ENCODE results near the gene RAB6B. TPM values are rescaled to one million over a fixed set of nuclear protein-coding genes. Genes with fewer than 3 reads are reported as not detected.

RAB6B gene
- total RNA-seq, 1 experiment from 2014 or later, result 0.52 TPM

- TF ChIP-seq EZH2 (IDR thresholded peaks at IDR 0.05; ENCODE audit: low read depth) (no peak), CTCF (conservative IDR thresholded peaks at IDR 0.05) (no peak)
- Histone ChIP-seq H4K20me1 (ENCODE audit: insufficient read depth) (no peaks in the 10 kb centered on the region), H3K4me3 (no peak overlapping the region), H2AFZ (no peak overlapping the region), H3K36me3 (ENCODE audit: low read depth) (no peaks in the 10 kb centered on the region), H3K9me2 (ENCODE audit: insufficient read depth) (no peaks in the 10 kb centered on the region), H3K27me3 (ENCODE audit: insufficient read depth, low read depth) (peaks cover 26% of the 10 kb centered on the region), H3F3A (ENCODE audit: insufficient read depth, low read depth) (no peaks in the 10 kb centered on the region), H3K4me1 (replicated peaks; ENCODE audit: insufficient read depth) (no peaks in the 10 kb centered on the region), H3K79me2 (ENCODE audit: low read depth) (no peaks in the 10 kb centered on the region), H3K4me2 (no peak overlapping the region), H3K9me3 (ENCODE audit: insufficient read depth, low read depth) (no peaks in the 10 kb centered on the region), H3K27ac (no peak overlapping the region)
- no peak for DNase-seq
- BruUV-seq (replicated peaks), result no TSS peak
- POLR2A ChIA-PET (ENCODE audit: unreplicated experiment), result no interaction called here
- CTCF ChIA-PET, result no interaction called here
- intact Hi-C loops (cut with micrococcal nuclease; ENCODE audit: unreplicated experiment), result no loop called here
Observed at GRCh38 chr3:133842158-133842557, 53.5 kb downstream of the RAB6B start.

DNA sequence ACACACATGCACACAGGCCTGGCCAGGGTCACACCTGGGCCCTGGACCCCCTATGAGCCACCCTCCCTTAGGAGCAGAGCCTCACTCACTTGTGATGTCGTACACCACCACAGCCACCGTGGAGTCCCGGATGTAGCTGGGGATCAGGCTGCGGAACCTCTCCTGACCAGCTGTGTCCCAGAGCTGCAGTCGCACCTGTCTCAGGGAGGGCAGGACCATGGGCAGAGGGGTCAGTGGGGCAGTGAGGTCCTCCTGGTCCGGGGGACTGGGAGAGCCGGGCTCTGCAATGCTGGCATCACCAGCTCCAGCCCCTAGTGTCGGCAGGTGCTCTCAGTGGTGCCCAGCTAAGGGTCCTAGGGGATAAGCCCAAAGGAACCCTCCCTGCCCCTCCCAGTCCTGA is 54.5 kb downstream of the RAB6B start:
- H2AFZ ChIP-seq, result no peak overlapping the region
- no peaks in the 10 kb centered on the region for H3K36me3 ChIP-seq (ENCODE audit: low read depth)
- no peaks in the 10 kb centered on the region for H3K79me2 ChIP-seq (ENCODE audit: low read depth)
- no peaks in the 10 kb centered on the region for H3F3A ChIP-seq (ENCODE audit: insufficient read depth, low read depth)
- intact Hi-C loops (cut with micrococcal nuclease; ENCODE audit: unreplicated experiment), result no loop called here
- no peaks in the 10 kb centered on the region for H4K20me1 ChIP-seq (ENCODE audit: insufficient read depth)
- no peaks in the 10 kb centered on the region for H3K9me3 ChIP-seq (ENCODE audit: insufficient read depth, low read depth)
- H3K4me3 ChIP-seq, result no peak overlapping the region
- no peak for DNase-seq
- POLR2A ChIA-PET (ENCODE audit: unreplicated experiment), result no interaction called here
- no TSS peak for BruUV-seq (replicated peaks)
- no peaks in the 10 kb centered on the region for H3K9me2 ChIP-seq (ENCODE audit: insufficient read depth)
- TF ChIP-seq EZH2 (IDR thresholded peaks at IDR 0.05; ENCODE audit: low read depth) (no peak), CTCF (conservative IDR thresholded peaks at IDR 0.05) (no peak)
- H3K4me1 ChIP-seq (replicated peaks; ENCODE audit: insufficient read depth), result no peaks in the 10 kb centered on the region
- no peak overlapping the region for H3K27ac ChIP-seq
- H3K27me3 ChIP-seq (ENCODE audit: insufficient read depth, low read depth), result peaks cover 27% of the 10 kb centered on the region
- H3K4me2 ChIP-seq, result no peak overlapping the region
- CTCF ChIA-PET, result no interaction called here

DNA sequence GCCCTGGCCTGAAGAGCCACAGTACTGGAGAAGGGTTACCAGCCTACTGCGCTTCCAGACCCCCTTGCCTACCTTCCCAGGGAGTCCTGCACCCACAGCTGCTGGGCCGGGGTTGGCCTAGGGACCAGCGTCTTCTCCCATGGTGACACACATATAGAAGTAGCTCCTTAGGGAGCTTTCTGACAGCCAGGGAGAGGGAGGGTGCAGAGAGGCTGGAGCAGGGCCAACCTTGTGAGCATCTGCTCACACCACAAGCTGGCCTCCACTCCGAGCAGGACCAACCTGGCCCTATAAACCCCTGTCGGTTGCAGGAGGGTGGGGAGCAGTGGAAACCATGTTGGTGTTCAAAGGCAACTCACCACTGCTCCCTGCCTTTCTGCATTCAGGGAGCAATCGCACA is 54.9 kb downstream of the RAB6B start:
- TF ChIP-seq EZH2 (IDR thresholded peaks at IDR 0.05; ENCODE audit: low read depth) (no peak), CTCF (conservative IDR thresholded peaks at IDR 0.05) (no peak)
- CTCF ChIA-PET, result no interaction called here
- BruUV-seq (replicated peaks), result no TSS peak

More for the DNA sequence above, 54.9 kb downstream of the RAB6B start:
- Histone ChIP-seq H3K36me3 (ENCODE audit: low read depth) (no peaks in the 10 kb centered on the region), H2AFZ (no peak overlapping the region), H3K9me2 (ENCODE audit: insufficient read depth) (no peaks in the 10 kb centered on the region), H3K4me2 (no peak overlapping the region), H3K4me1 (replicated peaks; ENCODE audit: insufficient read depth) (no peaks in the 10 kb centered on the region), H3K27me3 (ENCODE audit: insufficient read depth, low read depth) (peaks cover 27% of the 10 kb centered on the region), H3K9me3 (ENCODE audit: insufficient read depth, low read depth) (no peaks in the 10 kb centered on the region), H4K20me1 (ENCODE audit: insufficient read depth) (no peaks in the 10 kb centered on the region), H3K79me2 (ENCODE audit: low read depth) (no peaks in the 10 kb centered on the region), H3K4me3 (no peak overlapping the region), H3K27ac (no peak overlapping the region), H3F3A (ENCODE audit: insufficient read depth, low read depth) (no peaks in the 10 kb centered on the region)
- DNase-seq, result no peak
- POLR2A ChIA-PET (ENCODE audit: unreplicated experiment), result no interaction called here
- intact Hi-C loops (cut with micrococcal nuclease; ENCODE audit: unreplicated experiment), result no loop called here

Data from PC-9 (cell line).